ENCODE measurements around the gene BTNL8. TPM values are rescaled to one million over a fixed set of nuclear protein-coding genes. Genes with fewer than 3 reads are reported as not detected.

BTNL8 gene
- total and polyA plus RNA-seq, 2 of the 13 experiments (the other 11 are each of a cell fraction or from before 2014, with no cell fraction given) = not detected

GRCh38 chr5:180860887-180861822 is 37.8 kb upstream of the BTNL8 start, which contains the start of gene ZFP62 (continued):
- TF ChIP-seq AFF4 (CRISPR knock-in tag; IDR thresholded peaks at IDR 0.05) (no peak), TFDP2 (CRISPR knock-in tag; IDR thresholded peaks at IDR 0.05) (peak; percentile 79; the same call in 1 of the 2 replicates), PHF20 (CRISPR knock-in tag; IDR thresholded peaks at IDR 0.05) (peak; percentile 87), NCOR1 (IDR thresholded peaks at IDR 0.05; ENCODE audit: borderline replicate concordance, low read length) (no peak), SALL2 (CRISPR knock-in tag; IDR thresholded peaks at IDR 0.05) (peak; percentile 31; the same call in 1 of the 2 replicates), HMG20A (CRISPR knock-in tag; IDR thresholded peaks at IDR 0.05; ENCODE audit: borderline replicate concordance) (no peak), IKZF1 (IDR thresholded peaks at IDR 0.05) (no peak), ZNF678 (CRISPR knock-in tag; IDR thresholded peaks at IDR 0.05) (no peak), KDM1A (CRISPR knock-in tag; IDR thresholded peaks at IDR 0.05) (no peak), PAF1 (CRISPR knock-in tag; IDR thresholded peaks at IDR 0.05) (no peak), ZKSCAN8 (CRISPR knock-in tag; IDR thresholded peaks at IDR 0.05; ENCODE audit: borderline replicate concordance) (no peak), BCLAF1 (IDR thresholded peaks at IDR 0.05) (no peak), ZNF260 (CRISPR knock-in tag; IDR thresholded peaks at IDR 0.05; ENCODE audit: borderline replicate concordance, low read depth) (no peak), ZBTB25 (CRISPR knock-in tag; IDR thresholded peaks at IDR 0.05) (peak; percentile 51; the same call in 1 of the 2 replicates), TCF7 (IDR thresholded peaks at IDR 0.05; ENCODE audit: low read depth) (no peak), TAF15 (IDR thresholded peaks at IDR 0.05; ENCODE audit: low read depth, low read length, poor library complexity, severe bottlenecking) (no peak), BRD4 (CRISPR knock-in tag; IDR thresholded peaks at IDR 0.05) (peak; percentile 80), NCOA2 (CRISPR knock-in tag; IDR thresholded peaks at IDR 0.05) (no peak), BRCA1 (CRISPR knock-in tag; IDR thresholded peaks at IDR 0.05) (no peak), FOXP1 (IDR thresholded peaks at IDR 0.05) (no peak), FOXP1 (CRISPR knock-in tag; IDR thresholded peaks at IDR 0.05) (no peak), CREB1 (IDR thresholded peaks at IDR 0.05) (no peak), CREB1 (CRISPR knock-in tag; IDR thresholded peaks at IDR 0.05) (no peak)

Data from HepG2 (cell line).